GM12878 (cell line): ENCODE data around the gene IQGAP2.

Experiments
- PKNOX1 ChIP-seq: fragments of 450-650 bp; IDR thresholded peaks from 2 replicates; pipeline ENCODE4 v1.6.1; 2016; ENCODE audit warnings: mild to moderate bottlenecking
- POLR2A ChIP-seq: IDR thresholded peaks from 2 replicates; pipeline ENCODE4 v1.6.1; 2011; ENCODE audit warnings: low read depth, mild to moderate bottlenecking, low read length

GRCh38 chr5:76634661-76635060 lies 231.6 kb downstream of the IQGAP2 start:
- TF ChIP-seq PKNOX1 (no peak), POLR2A (no peak)
